ENCODE results near the gene CERKL. TPM values are rescaled to one million over a fixed set of nuclear protein-coding genes. Genes with fewer than 3 reads are reported as not detected.

The CERKL gene
- total and polyA plus RNA-seq, 2 of the 13 experiments (the other 11 are each of a cell fraction or from before 2014, with no cell fraction given), result not detected

DNA sequence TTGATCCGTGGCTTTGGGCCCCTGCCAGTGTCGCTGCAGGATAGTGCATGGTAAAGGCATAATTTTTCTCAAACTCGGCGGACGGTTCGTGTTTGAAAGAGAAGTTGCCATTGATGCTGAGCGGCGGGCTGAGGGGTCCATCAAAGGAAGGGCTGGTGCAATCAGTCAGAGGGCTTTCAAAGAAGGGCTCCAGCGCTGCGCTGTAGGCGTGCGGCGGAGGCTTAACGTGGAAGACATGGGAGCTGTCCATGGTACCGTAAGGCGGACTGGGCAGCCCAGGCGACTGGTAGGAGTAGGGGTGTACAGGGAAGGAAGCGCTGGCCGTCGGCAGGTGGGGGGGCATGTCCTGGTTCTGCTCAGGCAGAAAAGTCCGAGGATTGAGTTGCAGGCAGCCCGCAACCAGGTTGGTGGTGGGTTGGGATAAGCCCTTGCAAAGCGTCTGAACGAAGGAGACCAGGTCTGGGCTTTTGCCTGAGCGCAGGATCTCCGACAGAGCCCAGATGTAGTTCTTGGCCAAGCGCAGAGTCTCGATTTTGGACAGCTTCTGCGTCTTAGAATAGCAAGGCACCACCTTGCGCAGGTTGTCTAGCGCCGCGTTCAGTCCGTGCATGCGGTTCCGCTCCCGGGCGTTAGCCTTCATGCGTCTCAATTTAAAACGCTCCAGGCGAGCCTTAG, 21.1 kb upstream of the CERKL start (continued):
- TF ChIP-seq ZBTB34 (CRISPR knock-in tag; IDR thresholded peaks at IDR 0.05), result peak; percentile 48; the same call in 1 of the 2 replicates
- TF ChIP-seq, protein P1, sequence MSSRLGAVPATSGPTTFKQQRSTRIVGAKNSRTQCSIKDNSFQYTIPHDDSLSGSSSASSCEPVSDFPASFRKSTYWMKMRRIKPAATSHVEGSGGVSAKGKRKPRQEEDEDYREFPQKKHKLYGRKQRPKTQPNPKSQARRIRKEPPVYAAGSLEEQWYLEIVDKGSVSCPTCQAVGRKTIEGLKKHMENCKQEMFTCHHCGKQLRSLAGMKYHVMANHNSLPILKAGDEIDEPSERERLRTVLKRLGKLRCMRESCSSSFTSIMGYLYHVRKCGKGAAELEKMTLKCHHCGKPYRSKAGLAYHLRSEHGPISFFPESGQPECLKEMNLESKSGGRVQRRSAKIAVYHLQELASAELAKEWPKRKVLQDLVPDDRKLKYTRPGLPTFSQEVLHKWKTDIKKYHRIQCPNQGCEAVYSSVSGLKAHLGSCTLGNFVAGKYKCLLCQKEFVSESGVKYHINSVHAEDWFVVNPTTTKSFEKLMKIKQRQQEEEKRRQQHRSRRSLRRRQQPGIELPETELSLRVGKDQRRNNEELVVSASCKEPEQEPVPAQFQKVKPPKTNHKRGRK (CRISPR knock-in tag; IDR thresholded peaks at IDR 0.05), result no peak
- peak; percentile 72; the same call in 1 of the 2 replicates for TF ChIP-seq PAX8 (CRISPR knock-in tag; IDR thresholded peaks at IDR 0.05; ENCODE audit: borderline replicate concordance)
- TF ChIP-seq ZNF251 (CRISPR knock-in tag; IDR thresholded peaks at IDR 0.05), result peak; percentile 81; the same call in 1 of the 2 replicates
- peak; percentile 93 for TF ChIP-seq ETV6 (CRISPR knock-in tag; conservative IDR thresholded peaks at IDR 0.05)
- peak; percentile 87; the same call in 1 of the 2 replicates for TF ChIP-seq STAT5B (CRISPR knock-in tag; IDR thresholded peaks at IDR 0.05)
- no peak for TF ChIP-seq ZNF235 (CRISPR knock-in tag; IDR thresholded peaks at IDR 0.05; ENCODE audit: borderline replicate concordance)
- TF ChIP-seq MEF2D (CRISPR knock-in tag; IDR thresholded peaks at IDR 0.05), result no peak
- TF ChIP-seq ATAD3A (CRISPR knock-in tag; IDR thresholded peaks at IDR 0.05), result peak; percentile 95; the same call in 1 of the 2 replicates
- peak; percentile 84 for TF ChIP-seq ZNF564 (CRISPR knock-in tag; IDR thresholded peaks at IDR 0.05)
- TF ChIP-seq PREB (CRISPR knock-in tag; IDR thresholded peaks at IDR 0.05), result no peak
- no peak for TF ChIP-seq SAFB2 (CRISPR knock-in tag; IDR thresholded peaks at IDR 0.05; ENCODE audit: borderline replicate concordance, low read depth)
- no peak for TF ChIP-seq ZNF646 (CRISPR knock-in tag; IDR thresholded peaks at IDR 0.05)
- TF ChIP-seq RARA (CRISPR knock-in tag; IDR thresholded peaks at IDR 0.05), result peak; percentile 66
